H9 (cell line): ENCODE results near the gene MRPL28. TPM values are rescaled to one million over a fixed set of nuclear protein-coding genes. Genes with fewer than 3 reads are reported as not detected.

ENCODE experiments used
- DNase-seq: peaks from one replicate; pipeline ENCODE4 v3.0.0-alpha.2; 2017
- H2AFZ ChIP-seq: one replicate; pipeline ENCODE4 v1.6.1; 2013; ENCODE audit warnings: mild to moderate bottlenecking, low read length, control low read depth, moderate library complexity
- H2AK5ac ChIP-seq: 2 replicates; pipeline ENCODE4 v1.6.1; 2013; ENCODE audit warnings: low read length, control low read depth, mixed read lengths; ENCODE audit not compliant: insufficient read length
- H2BK120ac ChIP-seq: one replicate; pipeline ENCODE4 v1.6.1; 2013; ENCODE audit warnings: low read depth, mild to moderate bottlenecking, low read length, control low read depth, inconsistent platforms; ENCODE audit not compliant: poor library complexity, severe bottlenecking
- H2BK12ac ChIP-seq: 2 replicates; pipeline ENCODE4 v1.6.1; 2013; ENCODE audit warnings: low read length, control low read depth, mixed read lengths, low read depth; ENCODE audit not compliant: insufficient read length
- H2BK15ac ChIP-seq: 2 replicates; pipeline ENCODE4 v1.6.1; 2013; ENCODE audit warnings: low read depth, low read length, control low read depth
- H2BK20ac ChIP-seq: one replicate; pipeline ENCODE4 v1.6.1; 2013; ENCODE audit warnings: low read depth, mild to moderate bottlenecking, low read length, control low read depth, inconsistent platforms; ENCODE audit not compliant: poor library complexity, severe bottlenecking
- H2BK5ac ChIP-seq: 2 replicates; pipeline ENCODE4 v1.6.1; 2013; ENCODE audit warnings: low read length, control low read depth, mixed read lengths; ENCODE audit not compliant: insufficient read length
- H3K14ac ChIP-seq: 2 replicates; pipeline ENCODE4 v1.6.1; 2013; ENCODE audit warnings: low read length, control low read depth; ENCODE audit not compliant: insufficient read depth
- H3K18ac ChIP-seq: 2 replicates; pipeline ENCODE4 v1.6.1; 2013; ENCODE audit warnings: low read depth, mild to moderate bottlenecking, mixed read lengths, low read length, control low read depth; ENCODE audit not compliant: insufficient read length
- H3K23ac ChIP-seq: 2 replicates; pipeline ENCODE4 v1.6.1; 2013; ENCODE audit warnings: low read length, control low read depth, mixed read lengths, low read depth; ENCODE audit not compliant: insufficient read length
- H3K23me2 ChIP-seq: 2 replicates; pipeline ENCODE4 v1.6.1; 2013; ENCODE audit warnings: low read depth, mild to moderate bottlenecking, mixed read lengths, low read length, control low read depth; ENCODE audit not compliant: insufficient read length, poor library complexity, severe bottlenecking
- H3K27ac ChIP-seq: 2 replicates; pipeline ENCODE4 v1.5.1; 2013; ENCODE audit warnings: low read length, control low read depth, mixed read lengths, low read depth; ENCODE audit not compliant: insufficient read length
- H3K27me3 ChIP-seq: 2 replicates; pipeline ENCODE4 v1.6.1; 2013; ENCODE audit warnings: low read length, control low read depth, inconsistent platforms; ENCODE audit not compliant: insufficient read depth
- H3K4ac ChIP-seq: 2 replicates; pipeline ENCODE4 v1.6.1; 2013; ENCODE audit warnings: low read depth, mild to moderate bottlenecking, control low read depth, inconsistent platforms, low read length, moderate library complexity
- H3K4me1 ChIP-seq: 2 replicates; pipeline ENCODE4 v1.6.1; 2013; ENCODE audit warnings: low read length, control low read depth, inconsistent platforms; ENCODE audit not compliant: insufficient read depth
- H3K4me2 ChIP-seq: 2 replicates; pipeline ENCODE4 v1.6.1; 2013; ENCODE audit warnings: low read length, control low read depth, mixed read lengths; ENCODE audit not compliant: insufficient read length, insufficient read depth
- H3K56ac ChIP-seq: 2 replicates; pipeline ENCODE4 v1.6.1; 2013; ENCODE audit warnings: low read depth, mild to moderate bottlenecking, mixed read lengths, low read length, control low read depth; ENCODE audit not compliant: insufficient read length
- H3K79me1 ChIP-seq: 2 replicates; pipeline ENCODE4 v1.6.1; 2013; ENCODE audit warnings: low read depth, mild to moderate bottlenecking, moderate library complexity, low read length, control low read depth, inconsistent platforms; ENCODE audit not compliant: insufficient read depth, poor library complexity, severe bottlenecking
- H3K79me2 ChIP-seq: 2 replicates; pipeline ENCODE4 v1.6.1; 2013; ENCODE audit warnings: low read length, control low read depth, inconsistent platforms; ENCODE audit not compliant: insufficient read depth
- H3K9ac ChIP-seq: 2 replicates; pipeline ENCODE4 v1.6.1; 2013; ENCODE audit warnings: low read length, control low read depth, mixed read lengths; ENCODE audit not compliant: insufficient read length; ENCODE audit errors: extremely low read depth
- H3K9me3 ChIP-seq: one replicate; pipeline ENCODE4 v1.6.1; 2013; ENCODE audit warnings: low read depth, low read length, inconsistent platforms; ENCODE audit not compliant: control insufficient read depth
- H3T11ph ChIP-seq: one replicate; pipeline ENCODE4 v1.6.1; 2013; ENCODE audit warnings: mild to moderate bottlenecking, low read length, control low read depth, inconsistent platforms
- H4K20me1 ChIP-seq: one replicate; pipeline ENCODE4 v1.6.1; 2013; ENCODE audit not compliant: control insufficient read depth, insufficient read length, insufficient read depth
- H4K5ac ChIP-seq: 2 replicates; pipeline ENCODE4 v1.6.1; 2013; ENCODE audit warnings: low read depth, mild to moderate bottlenecking, mixed read lengths, low read length, control low read depth; ENCODE audit not compliant: insufficient read length
- H4K8ac ChIP-seq: replicated peaks from 2 replicates; pipeline ENCODE4 v1.6.1; 2013; ENCODE audit warnings: low read length, control low read depth, mixed read lengths, low read depth; ENCODE audit not compliant: insufficient read length
- H4K91ac ChIP-seq: 2 replicates; pipeline ENCODE4 v1.6.1; 2013; ENCODE audit warnings: low read depth, mild to moderate bottlenecking, moderate library complexity, mixed read lengths, low read length, control low read depth; ENCODE audit not compliant: insufficient read length
- H3K27ac Mint-ChIP-seq, 3 experiments: 2 replicates in 2 of 3; 3 replicates in 1 of 3; pipeline ENCODE4 v1.8.0; 2020 to 2021; ENCODE audit warnings: mixed read lengths in 3 of 3, mild to moderate bottlenecking in 1 of 3, moderate library complexity in 1 of 3
- H3K27me3 Mint-ChIP-seq: 2 replicates; pipeline ENCODE4 v1.8.0; 2021; ENCODE audit warnings: low read depth, mild to moderate bottlenecking, moderate library complexity, mixed read lengths
- H3K36me3 Mint-ChIP-seq, 3 experiments: 2 replicates in 2 of 3; 3 replicates in 1 of 3; pipeline ENCODE4 v1.8.0; 2020 to 2021; ENCODE audit warnings: low read depth in 3 of 3, mixed read lengths in 3 of 3; ENCODE audit not compliant: insufficient read depth in 1 of 3
- H3K4me1 Mint-ChIP-seq, 2 experiments: 2 replicates each; pipeline ENCODE4 v1.8.0; 2020; ENCODE audit warnings: mixed read lengths in 2 of 2
- H3K4me3 Mint-ChIP-seq, 2 experiments: 2 replicates in 1 of 2; 3 replicates in 1 of 2; pipeline ENCODE4 v1.8.0; 2020 to 2021; ENCODE audit warnings: mild to moderate bottlenecking in 2 of 2, mixed read lengths in 2 of 2, moderate library complexity in 1 of 2
- H3K9me3 Mint-ChIP-seq, 2 experiments: 2 replicates in 1 of 2; 3 replicates in 1 of 2; pipeline ENCODE4 v1.8.0; 2020; ENCODE audit warnings: mild to moderate bottlenecking in 2 of 2, mixed read lengths in 2 of 2, moderate library complexity in 1 of 2
- CTCF ChIP-seq: fragments of 200-600 bp; sonication (generic); conservative IDR thresholded peaks from 3 replicates; pipeline ENCODE4 v1.8.0; 2021; ENCODE audit warnings: antibody characterized with exemption, mild to moderate bottlenecking
- WGBS: extraction: QIAGEN DNeasy Blood & Tissue Kit; methylation state at CpG from one replicate; pipeline ENCODE4 v1.1.7; 2013; ENCODE audit warnings: missing lambda C conversion rate, low lambda C conversion rate, mixed read lengths; ENCODE audit not compliant: insufficient read length; ENCODE audit errors: extremely low coverage; 5-methylcytosine and 5-hydroxymethylcytosine counted together
- total RNA-seq: library from RNA; stranded (reverse); gene quantifications from 2 replicates; pipeline ENCODE4 v1.2.1, GENCODE V29; 2021

The MRPL28 gene
- total RNA-seq, 1 experiment from 2014 or later, result 154 TPM

- no peaks in the 10 kb centered on the region for H3K27me3 ChIP-seq
- no peaks in the 10 kb centered on the region for H4K20me1 ChIP-seq
- no peaks in the 10 kb centered on the region; the same call in 1 of the 2 replicates for H3K4me1 ChIP-seq
- no peak overlapping the region for H2BK120ac ChIP-seq
- no peak overlapping the region for H3K9ac ChIP-seq
- no peak overlapping the region for H3K23ac ChIP-seq
- Mint-ChIP-seq H3K27ac (no peak overlapping the region; a peak in 1 of 7 replicates), H3K4me1 (peaks cover 29 to 32% of the 10 kb centered on the region in 2 experiments), H3K36me3 (peaks cover 7 to 12% (median 8%) of the 10 kb centered on the region in 3 experiments; a peak in 5 of 7 replicates), H3K4me3 (peak overlapping the region in 1 of 2 experiments; percentile 23; a peak in 1 of 5 replicates), H3K27me3 (no peaks in the 10 kb centered on the region), H3K9me3 (peaks cover 7 to 14% of the 10 kb centered on the region in 2 experiments)
- no peak overlapping the region for H4K5ac ChIP-seq
- no peak overlapping the region for H2AFZ ChIP-seq
- no peak overlapping the region for H2BK12ac ChIP-seq
- H3K56ac ChIP-seq, result no peak overlapping the region
- H2BK5ac ChIP-seq, result no peak overlapping the region
- no peaks in the 10 kb centered on the region for H3K9me3 ChIP-seq
- H3K18ac ChIP-seq, result no peak overlapping the region
- no peak overlapping the region for H3T11ph ChIP-seq
- H3K79me1 ChIP-seq, result no peaks in the 10 kb centered on the region
- H2BK20ac ChIP-seq, result no peak overlapping the region
- no peak overlapping the region for H4K8ac ChIP-seq
- no peak overlapping the region for H2BK15ac ChIP-seq
- no peak overlapping the region for H4K91ac ChIP-seq
- no CpG with 5 or more reads among the region's 7 CpGs for WGBS
- H3K79me2 ChIP-seq, result no peaks in the 10 kb centered on the region
- TF ChIP-seq CTCF, result peak; percentile 98
- DNase-seq, result peak; percentile 89
- H3K14ac ChIP-seq, result no peak overlapping the region
- H3K27ac ChIP-seq, result no peak overlapping the region
- no peak overlapping the region for H3K4me2 ChIP-seq
- no peak overlapping the region for H2AK5ac ChIP-seq
- H3K4ac ChIP-seq, result no peak overlapping the region
- no peaks in the 10 kb centered on the region for H3K23me2 ChIP-seq
Measured at GRCh38 chr16:391885-392335, 21.6 kb upstream of the MRPL28 start.
